ENCODE data around the gene COL15A1.

COL15A1 gene

DNA sequence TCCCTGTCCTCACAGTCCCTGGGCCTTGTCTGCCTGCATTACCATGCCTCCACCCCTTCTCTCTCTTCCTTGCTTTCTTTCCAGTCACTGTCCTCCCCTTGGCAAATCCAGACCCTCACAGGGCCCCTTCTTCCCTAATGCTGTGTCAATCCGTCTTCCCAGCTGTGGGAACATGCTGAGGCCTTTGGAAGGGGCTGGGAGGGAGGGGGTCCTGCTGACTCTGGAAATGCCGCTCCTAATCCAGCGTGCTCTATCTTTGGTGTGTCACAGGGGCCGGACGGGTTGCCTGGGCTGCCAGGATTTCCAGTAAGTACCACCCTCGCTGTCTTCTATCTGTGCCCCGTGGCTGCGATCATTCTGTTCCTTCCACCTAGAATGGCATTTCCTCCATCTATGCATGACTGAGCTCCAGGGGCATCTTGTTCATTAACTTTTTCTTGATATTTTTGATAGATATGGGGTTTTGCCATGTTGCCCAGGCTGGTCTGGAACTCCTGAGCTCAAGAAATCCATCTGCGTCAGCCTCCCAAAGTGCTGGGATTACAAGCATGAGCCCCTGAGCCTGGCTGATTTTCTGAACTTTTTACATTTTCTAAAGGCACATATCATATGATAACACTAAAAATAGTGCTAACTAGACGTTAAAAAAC lies 96.7 kb downstream of the COL15A1 start:
- no peak overlapping the region for H3K4me3 ChIP-seq
- no peak overlapping the region for H3K27ac ChIP-seq
- no peak for DNase-seq (ENCODE audit: low spot score)
- TF ChIP-seq, protein P1, sequence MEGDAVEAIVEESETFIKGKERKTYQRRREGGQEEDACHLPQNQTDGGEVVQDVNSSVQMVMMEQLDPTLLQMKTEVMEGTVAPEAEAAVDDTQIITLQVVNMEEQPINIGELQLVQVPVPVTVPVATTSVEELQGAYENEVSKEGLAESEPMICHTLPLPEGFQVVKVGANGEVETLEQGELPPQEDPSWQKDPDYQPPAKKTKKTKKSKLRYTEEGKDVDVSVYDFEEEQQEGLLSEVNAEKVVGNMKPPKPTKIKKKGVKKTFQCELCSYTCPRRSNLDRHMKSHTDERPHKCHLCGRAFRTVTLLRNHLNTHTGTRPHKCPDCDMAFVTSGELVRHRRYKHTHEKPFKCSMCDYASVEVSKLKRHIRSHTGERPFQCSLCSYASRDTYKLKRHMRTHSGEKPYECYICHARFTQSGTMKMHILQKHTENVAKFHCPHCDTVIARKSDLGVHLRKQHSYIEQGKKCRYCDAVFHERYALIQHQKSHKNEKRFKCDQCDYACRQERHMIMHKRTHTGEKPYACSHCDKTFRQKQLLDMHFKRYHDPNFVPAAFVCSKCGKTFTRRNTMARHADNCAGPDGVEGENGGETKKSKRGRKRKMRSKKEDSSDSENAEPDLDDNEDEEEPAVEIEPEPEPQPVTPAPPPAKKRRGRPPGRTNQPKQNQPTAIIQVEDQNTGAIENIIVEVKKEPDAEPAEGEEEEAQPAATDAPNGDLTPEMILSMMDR (IDR thresholded peaks at IDR 0.05) = no peak

DNA sequence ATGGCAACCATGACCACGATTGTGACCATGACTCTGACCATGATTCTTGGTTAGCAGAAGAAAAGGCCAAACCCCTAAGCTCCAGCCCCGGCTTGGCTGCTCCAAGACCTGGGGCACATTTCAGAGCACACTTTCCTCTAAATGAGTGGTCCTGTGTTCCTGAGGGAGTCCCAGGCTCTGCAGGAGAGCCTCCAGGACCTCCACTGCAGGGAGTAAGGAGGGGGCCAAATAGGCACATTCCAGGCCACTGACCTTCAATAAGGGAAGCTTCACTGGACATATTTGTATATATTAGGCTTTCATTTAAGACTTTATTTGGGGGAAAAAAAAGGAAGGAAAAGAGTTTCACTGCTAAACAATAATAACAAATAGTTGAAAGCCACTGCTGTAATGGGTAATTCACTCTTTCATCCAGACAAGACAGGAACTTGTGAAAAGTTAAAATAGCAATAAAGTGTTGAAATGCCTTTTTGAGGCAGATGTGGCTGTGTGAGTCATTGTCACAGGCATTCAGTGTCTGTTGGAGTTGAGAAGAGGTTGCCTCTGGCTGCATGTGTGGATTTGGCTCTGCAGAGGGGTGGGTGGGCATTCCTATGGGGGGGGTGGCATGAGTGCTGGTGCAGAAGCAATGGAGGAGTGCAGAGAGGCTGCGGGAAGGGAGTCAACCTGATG lies 97.3 kb downstream of the COL15A1 start:
- DNase-seq (ENCODE audit: low spot score) = no peak

DNA sequence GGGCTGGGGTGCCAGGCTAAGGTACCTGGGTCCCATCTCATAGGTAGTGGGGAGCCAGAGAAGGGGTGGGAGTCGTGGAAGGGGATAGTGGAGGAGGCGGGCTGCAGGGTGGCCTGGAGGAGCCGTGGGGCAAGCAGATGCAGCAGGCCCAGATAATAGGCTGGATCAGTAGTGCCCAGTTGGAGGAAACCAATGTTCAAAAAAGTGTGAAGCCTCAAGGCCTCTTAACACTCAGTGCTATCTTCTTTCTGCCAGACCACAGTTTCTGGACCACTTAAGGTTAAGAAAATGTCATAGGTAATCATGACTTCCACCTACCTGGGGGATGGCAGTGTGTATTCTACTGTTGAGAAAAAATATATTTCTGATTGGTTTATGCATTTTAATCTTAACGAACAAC lies 97.9 kb downstream of the COL15A1 start:
- no peak overlapping the region for H3K4me3 ChIP-seq
- TF ChIP-seq, protein P1 (IDR thresholded peaks at IDR 0.05) = no peak
- DNase-seq (ENCODE audit: low spot score) = no peak
- H3K27ac ChIP-seq = peak overlapping the region in 1 of 2 donors; percentile 13

More for the DNA sequence above, 97.3 kb downstream of the COL15A1 start:
- TF ChIP-seq, protein P1 (IDR thresholded peaks at IDR 0.05) = no peak
- Histone ChIP-seq H3K27ac (peak overlapping the region in 1 of 2 donors; percentile 13), H3K4me3 (no peak overlapping the region)

DNA sequence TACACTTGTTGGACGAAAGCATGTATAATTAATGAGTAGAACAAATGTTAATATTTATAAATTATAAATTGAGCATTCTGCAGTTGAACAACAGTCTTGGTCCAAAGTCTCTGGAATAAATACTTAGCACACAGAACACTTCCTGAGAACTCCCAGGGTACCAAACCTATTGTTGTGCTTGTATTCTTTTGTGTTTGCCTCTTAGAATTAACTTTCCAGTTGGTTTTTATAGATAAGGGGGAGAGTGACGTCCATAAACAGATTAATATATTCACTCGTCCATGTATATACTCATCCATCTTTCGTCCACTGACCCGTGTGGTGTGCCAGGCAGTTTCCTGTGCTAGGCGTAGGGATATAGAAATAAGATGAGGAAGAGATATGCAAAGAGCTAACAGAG lies 98.9 kb downstream of the COL15A1 start:
- TF ChIP-seq, protein P1 (IDR thresholded peaks at IDR 0.05) = no peak

DNA sequence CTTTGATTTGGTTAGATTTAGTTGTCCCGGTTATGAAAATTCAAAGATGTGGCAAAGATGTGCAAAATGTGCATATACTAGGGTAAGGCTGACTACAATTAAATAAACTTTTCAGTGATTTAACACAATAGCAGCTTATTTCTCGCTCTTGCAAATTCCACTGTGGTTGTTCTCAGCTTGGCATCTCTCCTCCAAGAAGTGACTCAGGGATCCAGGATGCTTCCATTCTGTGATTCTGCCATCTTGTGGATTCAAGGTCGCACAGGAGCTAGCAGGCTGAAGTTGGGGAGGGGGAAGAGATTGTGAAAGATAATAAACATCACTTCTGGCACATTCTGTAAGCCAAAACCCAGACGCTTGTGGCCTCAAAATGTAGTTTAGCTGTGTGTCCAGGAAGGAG lies 101.1 kb downstream of the COL15A1 start:
- TF ChIP-seq, protein P1 (IDR thresholded peaks at IDR 0.05) = no peak
- no peak overlapping the region for H3K27ac ChIP-seq
- no peak overlapping the region for H3K4me3 ChIP-seq
- DNase-seq (ENCODE audit: low spot score) = no peak

More for the DNA sequence above, 98.9 kb downstream of the COL15A1 start:
- H3K4me3 ChIP-seq = no peak overlapping the region
- no peak for DNase-seq (ENCODE audit: low spot score)
- no peak overlapping the region for H3K27ac ChIP-seq

DNA sequence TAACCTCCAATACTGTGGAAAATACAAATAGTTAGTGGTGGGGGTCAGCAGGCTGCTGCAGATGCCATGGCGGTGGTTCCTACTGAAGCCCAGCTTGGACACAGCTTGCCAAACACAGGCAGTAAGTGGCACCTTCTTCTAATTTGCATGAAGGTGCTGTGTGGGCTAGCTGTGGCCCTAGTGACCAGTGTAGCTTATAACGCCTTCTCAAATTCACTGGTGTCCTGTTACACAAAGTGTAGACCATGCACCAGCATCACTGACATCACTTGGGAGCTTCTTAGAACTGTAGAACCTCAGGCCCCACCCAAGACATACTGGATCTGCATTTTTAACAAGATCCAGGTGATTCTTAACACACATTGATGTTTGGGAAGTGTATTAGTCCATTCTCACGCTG lies 102.4 kb downstream of the COL15A1 start:
- no peak for DNase-seq (ENCODE audit: low spot score)
- Histone ChIP-seq H3K4me3 (no peak overlapping the region), H3K27ac (no peak overlapping the region)
- TF ChIP-seq, protein P1 (IDR thresholded peaks at IDR 0.05) = no peak
